T-helper 17 cell (primary cell): ENCODE data around the gene GPRC5A. TPM values are rescaled to one million over a fixed set of nuclear protein-coding genes. Genes with fewer than 3 reads are reported as not detected.

ENCODE experiments used
- ATAC-seq: fragments of 150-1000 bp; cut with Tn5 transposase; 2 replicates; pipeline ENCODE4 v1.10.0; 2021; ENCODE audit warnings: mild to moderate bottlenecking, moderate library complexity
- DNase-seq, 3 donors: peaks; one replicate each; pipeline versions ENCODE4 v3.0.0 to v3.0.0-alpha.2; 2020 to 2021
- H3K9me3 ChIP-seq: one replicate; pipeline ENCODE4 v1.7.0; 2013; ENCODE audit warnings: low read length, mild to moderate bottlenecking; ENCODE audit not compliant: control insufficient read depth, poor library complexity, severe bottlenecking
- H3K27ac Mint-ChIP-seq: one replicate; pipeline ENCODE4 v1.8.0; 2022; ENCODE audit warnings: mild to moderate bottlenecking, moderate library complexity, mixed read lengths
- H3K27me3 Mint-ChIP-seq: one replicate; pipeline ENCODE4 v1.8.0; 2022; ENCODE audit warnings: mixed read lengths
- H3K36me3 Mint-ChIP-seq: one replicate; pipeline ENCODE4 v1.8.0; 2022; ENCODE audit warnings: low read depth, mixed read lengths
- H3K4me1 Mint-ChIP-seq: one replicate; pipeline ENCODE4 v1.8.0; 2022; ENCODE audit warnings: mild to moderate bottlenecking, mixed read lengths
- H3K4me3 Mint-ChIP-seq: one replicate; pipeline ENCODE4 v1.8.0; 2022; ENCODE audit warnings: mild to moderate bottlenecking, moderate library complexity, mixed read lengths
- total RNA-seq, 4 donors: library from RNA in 2 of 4; stranded (reverse) in 2 of 4; gene quantifications; one replicate each; pipeline ENCODE4 v1.2.3 and lab custom pipeline; 2022 to 2026

GPRC5A gene
- total RNA-seq, 2 donors from 2014 or later = 0.02 to 0.26 TPM

DNA sequence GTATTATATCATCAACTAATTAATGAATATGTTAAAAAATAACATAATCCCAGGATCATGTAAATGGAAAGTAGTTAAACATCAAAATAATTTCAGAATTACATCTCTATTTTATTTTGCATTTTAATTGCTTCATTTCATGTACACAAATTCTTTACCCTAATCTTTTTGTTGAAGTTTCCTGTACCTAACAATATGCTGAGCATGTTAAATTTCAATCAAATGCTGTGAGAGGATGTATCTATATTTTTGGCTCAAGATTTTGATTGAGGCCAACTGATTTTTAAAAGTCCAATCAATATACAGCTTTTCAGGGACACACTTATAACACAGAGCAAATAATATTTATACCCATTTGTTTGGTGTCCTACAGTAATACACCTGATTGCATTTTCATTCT is 54.2 kb downstream of the GPRC5A start:
- H3K27me3 Mint-ChIP-seq = peaks cover 10% of the 10 kb centered on the region
- no peak overlapping the region for H3K4me3 Mint-ChIP-seq
- H3K4me1 Mint-ChIP-seq = peaks cover 3% of the 10 kb centered on the region
- no peak for ATAC-seq
- no peak overlapping the region for H3K27ac Mint-ChIP-seq
- no peaks in the 10 kb centered on the region for H3K36me3 Mint-ChIP-seq
- no peaks in the 10 kb centered on the region for H3K9me3 ChIP-seq
- DNase-seq = no peak

DNA sequence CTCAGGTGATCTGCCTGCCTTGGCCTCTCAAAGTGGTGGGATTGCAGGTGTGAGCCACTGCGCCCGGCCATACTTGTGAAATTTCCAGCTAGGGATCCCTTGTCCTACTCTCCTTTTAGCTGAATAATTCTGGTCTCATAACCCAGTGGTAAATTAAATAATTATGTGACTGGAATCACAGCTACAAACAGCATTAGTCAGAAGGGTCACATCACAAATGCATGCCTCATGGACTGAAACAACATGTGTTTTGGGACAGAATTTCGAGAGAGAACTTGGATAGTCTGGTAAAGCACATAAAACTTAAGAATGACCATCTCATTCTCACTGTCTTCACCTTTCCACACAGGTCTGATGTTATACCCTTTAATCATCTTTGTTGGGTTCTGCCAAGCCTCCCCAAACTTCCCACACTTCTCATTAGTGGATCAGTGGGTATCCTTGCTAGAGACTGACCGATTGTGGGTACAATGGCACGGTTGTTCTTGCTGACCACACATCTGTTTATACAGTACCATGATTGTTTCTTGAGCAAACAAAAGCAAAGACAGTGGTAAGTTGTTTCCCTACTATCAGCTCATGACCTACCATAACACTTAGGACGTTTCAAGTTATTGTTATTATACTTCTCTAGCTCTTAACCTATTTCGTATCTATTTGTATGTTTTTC is 55.5 kb downstream of the GPRC5A start:
- ATAC-seq = no peak
- no peak overlapping the region for H3K4me3 Mint-ChIP-seq
- H3K27ac Mint-ChIP-seq = no peak overlapping the region
- no peak for DNase-seq
- peaks cover 10% of the 10 kb centered on the region for H3K27me3 Mint-ChIP-seq
- H3K9me3 ChIP-seq = no peaks in the 10 kb centered on the region
- H3K4me1 Mint-ChIP-seq = peaks cover 3% of the 10 kb centered on the region
- H3K36me3 Mint-ChIP-seq = no peaks in the 10 kb centered on the region

GRCh38 chr12:12947902-12948301 is 56.5 kb downstream of the GPRC5A start:
- H3K27me3 Mint-ChIP-seq = peaks cover 10% of the 10 kb centered on the region
- peaks cover 6% of the 10 kb centered on the region for H3K4me1 Mint-ChIP-seq
- no peak overlapping the region for H3K27ac Mint-ChIP-seq

GRCh38 chr12:12951504-12951903 is 60.1 kb downstream of the GPRC5A start:
- Mint-ChIP-seq H3K4me1 (peaks cover 6% of the 10 kb centered on the region), H3K27me3 (peaks cover 10% of the 10 kb centered on the region), H3K27ac (no peak overlapping the region), H3K36me3 (no peaks in the 10 kb centered on the region), H3K4me3 (no peak overlapping the region)
- H3K9me3 ChIP-seq = no peaks in the 10 kb centered on the region
- ATAC-seq (no peak), DNase-seq (no peak)

More at GRCh38 chr12:12947902-12948301, 56.5 kb downstream of the GPRC5A start:
- no peaks in the 10 kb centered on the region for H3K9me3 ChIP-seq
- H3K4me3 Mint-ChIP-seq = no peak overlapping the region
- no peaks in the 10 kb centered on the region for H3K36me3 Mint-ChIP-seq
- no peak for ATAC-seq
- no peak for DNase-seq

GRCh38 chr12:12952036-12952435 is 60.7 kb downstream of the GPRC5A start, which contains the start of gene GPRC5D:
TSS of gene GPRC5D (minus strand) at chr12:12952170. CDS start at chr12:12950384, 1,786 bp downstream.
- H3K27ac Mint-ChIP-seq = no peak within 1 kb of the TSS

GRCh38 chr12:12954356-12954755 is 63.0 kb downstream of the GPRC5A start:
- H3K4me3 Mint-ChIP-seq = no peak overlapping the region
- ATAC-seq = no peak
- H3K9me3 ChIP-seq = no peaks in the 10 kb centered on the region
- no peaks in the 10 kb centered on the region for H3K36me3 Mint-ChIP-seq
- no peak for DNase-seq
- no peak overlapping the region for H3K27ac Mint-ChIP-seq
- peaks cover 3% of the 10 kb centered on the region for H3K27me3 Mint-ChIP-seq
- peaks cover 6% of the 10 kb centered on the region for H3K4me1 Mint-ChIP-seq

More at GRCh38 chr12:12952036-12952435, 60.7 kb downstream of the GPRC5A start, which contains the start of gene GPRC5D:
- ATAC-seq (no peak), DNase-seq (no peak)
- H3K4me1 Mint-ChIP-seq = peaks cover 6% of the 10 kb centered on the region
- peaks cover 10% of the 10 kb centered on the region for H3K27me3 Mint-ChIP-seq
- no peak within 1 kb of the TSS for H3K4me3 Mint-ChIP-seq
- H3K9me3 ChIP-seq = no peaks in the 10 kb centered on the region
- H3K36me3 Mint-ChIP-seq = no peaks in the 10 kb centered on the region

- Mint-ChIP-seq H3K27ac (no peak overlapping the region), H3K36me3 (no peaks in the 10 kb centered on the region), H3K4me1 (peaks cover 3% of the 10 kb centered on the region), H3K27me3 (no peaks in the 10 kb centered on the region), H3K4me3 (no peak overlapping the region)
- no peak for DNase-seq
- ATAC-seq = no peak
- no peaks in the 10 kb centered on the region for H3K9me3 ChIP-seq
These were observed 63.7 kb downstream of the GPRC5A start for GRCh38 chr12:12954878-12955625.

DNA sequence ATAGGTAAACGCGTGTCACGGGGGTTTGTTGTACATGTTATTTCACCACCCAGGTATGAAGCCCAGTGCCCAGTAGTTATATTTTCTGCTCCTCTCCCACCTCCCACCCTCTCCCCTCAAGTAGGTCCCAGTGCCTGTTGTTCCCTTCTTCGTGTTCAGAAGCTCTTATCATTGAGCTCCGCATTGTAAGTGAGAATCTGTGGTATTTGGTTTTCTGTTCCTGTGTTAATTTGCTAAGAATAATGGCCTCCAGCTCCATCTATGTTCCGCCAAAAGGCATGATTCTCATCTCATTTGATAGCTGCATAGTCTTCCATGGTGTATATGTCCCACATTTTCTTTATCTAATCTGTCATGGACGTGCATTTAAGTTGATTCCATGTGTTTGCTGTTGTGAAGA is 67.5 kb downstream of the GPRC5A start:
- H3K9me3 ChIP-seq = no peaks in the 10 kb centered on the region
- no peak for DNase-seq
- no peaks in the 10 kb centered on the region for H3K27me3 Mint-ChIP-seq
- no peaks in the 10 kb centered on the region for H3K4me1 Mint-ChIP-seq
- peaks cover 2% of the 10 kb centered on the region for H3K36me3 Mint-ChIP-seq
- H3K27ac Mint-ChIP-seq = no peak overlapping the region
- no peak for ATAC-seq
- no peak overlapping the region for H3K4me3 Mint-ChIP-seq

DNA sequence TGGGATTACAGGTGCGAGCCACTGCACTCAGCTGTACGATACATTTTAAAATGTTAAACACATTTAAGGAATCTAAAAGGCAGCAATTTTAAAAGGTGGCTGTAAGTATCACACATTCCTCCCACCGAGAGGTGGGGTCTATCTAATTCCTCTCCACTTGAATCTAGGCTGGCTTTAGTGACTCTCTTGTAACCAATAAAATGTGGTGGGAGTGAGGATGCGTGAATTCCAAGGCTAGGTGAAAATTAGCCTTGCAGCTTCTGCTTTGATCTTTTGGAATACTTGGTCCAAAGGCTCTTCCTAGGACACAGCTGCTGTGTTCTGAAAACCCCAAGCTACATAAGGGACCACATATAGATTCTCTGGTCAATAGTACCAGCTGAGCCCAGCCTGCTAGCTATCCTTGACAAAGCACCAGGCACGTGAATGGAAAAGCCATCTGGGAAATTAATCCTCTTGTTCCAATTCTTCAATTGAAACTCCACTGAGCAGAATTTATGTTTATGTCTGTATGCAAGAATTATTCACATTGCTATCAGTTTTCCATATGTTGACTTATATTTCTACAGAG is 69.4 kb downstream of the GPRC5A start:
- no peak overlapping the region for H3K4me3 Mint-ChIP-seq
- H3K36me3 Mint-ChIP-seq = peaks cover 2% of the 10 kb centered on the region
- ATAC-seq = no peak
- H3K4me1 Mint-ChIP-seq = no peaks in the 10 kb centered on the region
- DNase-seq = no peak
- no peaks in the 10 kb centered on the region for H3K27me3 Mint-ChIP-seq
- no peak overlapping the region for H3K27ac Mint-ChIP-seq
- H3K9me3 ChIP-seq = no peaks in the 10 kb centered on the region

GRCh38 chr12:12964255-12964654 is 72.9 kb downstream of the GPRC5A start:
- Mint-ChIP-seq H3K36me3 (peaks cover 8% of the 10 kb centered on the region), H3K27ac (no peak overlapping the region), H3K27me3 (no peaks in the 10 kb centered on the region), H3K4me3 (no peak overlapping the region), H3K4me1 (no peaks in the 10 kb centered on the region)
- ATAC-seq (no peak), DNase-seq (no peak)
- no peaks in the 10 kb centered on the region for H3K9me3 ChIP-seq

- DNase-seq (no peak), ATAC-seq (no peak)
- no peaks in the 10 kb centered on the region for H3K9me3 ChIP-seq
- no peaks in the 10 kb centered on the region for H3K27me3 Mint-ChIP-seq
- H3K27ac Mint-ChIP-seq = no peak overlapping the region
- no peaks in the 10 kb centered on the region for H3K4me1 Mint-ChIP-seq
- H3K4me3 Mint-ChIP-seq = no peak overlapping the region
- peaks cover 8% of the 10 kb centered on the region for H3K36me3 Mint-ChIP-seq
These were observed 74.5 kb downstream of the GPRC5A start for GRCh38 chr12:12965836-12966235.
